A673 (cell line): Measurements from ENCODE around the gene ENTPD6. TPM values are rescaled to one million over a fixed set of nuclear protein-coding genes. Genes with fewer than 3 reads are reported as not detected.
"Not testable (repeated sequence)": the region's sequence is repeated elsewhere in the genome, so short reads cannot be mapped to it uniquely, and the experiment has no call there.

Source experiments
- BruUV-seq: library from RNA; stranded (reverse); fragments of 400-500 nt; replicated peaks from 2 replicates; lab custom pipeline; 2021; lab: Mats Ljungman, UMichigan
- CTCF ChIA-PET: fragments of 300-600 bp; sonication (Branson Sonifier 250); formaldehyde crosslinking; loops from one replicate; lab custom pipeline; 2022; ENCODE audit warnings: antibody characterized with exemption; lab: Charles Lee
- POLR2A ChIA-PET: fragments of 300-600 bp; sonication (Branson Sonifier 250); formaldehyde crosslinking; loops from one replicate; lab custom pipeline; 2022; ENCODE audit warnings: antibody characterized with exemption; ENCODE audit not compliant: low non-redundant PET; lab: Charles Lee
- DNase-seq: peaks from one replicate; pipeline ENCODE4 v3.0.0-alpha.2; 2015; ENCODE audit warnings: low spot score
- H3K27ac ChIP-seq: fragments of 200-600 bp; sonication (generic); 2 replicates; pipeline ENCODE4 v1.5.1; 2016; ENCODE audit warnings: mixed run types, low read depth, mild to moderate bottlenecking, mixed read lengths, antibody characterized with exemption, low read length; ENCODE audit not compliant: poor library complexity, severe bottlenecking
- H3K27me3 ChIP-seq: fragments of 200-600 bp; sonication (generic); replicated peaks from 2 replicates; pipeline ENCODE4 v1.6.1; 2017; ENCODE audit warnings: mixed run types, low read depth, mild to moderate bottlenecking, mixed read lengths, antibody characterized with exemption, low read length; ENCODE audit not compliant: insufficient read depth, poor library complexity
- H3K36me3 ChIP-seq: fragments of 200-600 bp; sonication (generic); 2 replicates; pipeline ENCODE4 v1.6.1; 2016; ENCODE audit warnings: mixed run types, mild to moderate bottlenecking, mixed read lengths, antibody characterized with exemption, low read length; ENCODE audit not compliant: insufficient read depth, poor library complexity, severe bottlenecking
- H3K4me1 ChIP-seq: fragments of 200-600 bp; sonication (generic); 2 replicates; pipeline ENCODE4 v1.6.1; 2017; ENCODE audit warnings: mixed run types, mild to moderate bottlenecking, mixed read lengths, antibody characterized with exemption, low read length; ENCODE audit not compliant: insufficient read depth, poor library complexity, severe bottlenecking
- H3K4me3 ChIP-seq: fragments of 200-600 bp; sonication (generic); 2 replicates; pipeline ENCODE4 v1.5.1; 2016; ENCODE audit warnings: low read depth, mixed run types, mild to moderate bottlenecking, mixed read lengths, low read length; ENCODE audit not compliant: poor library complexity, severe bottlenecking
- H3K9me3 ChIP-seq: fragments of 200-600 bp; sonication (generic); 2 replicates; pipeline ENCODE4 v1.6.1; 2016; ENCODE audit warnings: mixed run types, low read depth, mild to moderate bottlenecking, mixed read lengths, antibody characterized with exemption, low read length; ENCODE audit not compliant: poor library complexity, severe bottlenecking
- CTCF ChIP-seq: fragments of 300-800, 200-600 bp; sonication (generic); conservative IDR thresholded peaks from 2 replicates; pipeline ENCODE4 v1.5.1; 2017; ENCODE audit warnings: low read depth, mild to moderate bottlenecking, antibody characterized with exemption, low read length, moderate library complexity, mixed read lengths
- EZH2 ChIP-seq: fragments of 200-600 bp; sonication (generic); IDR thresholded peaks from 2 replicates; pipeline ENCODE4 v1.6.1; 2017; ENCODE audit warnings: borderline replicate concordance, low read depth, mild to moderate bottlenecking, mixed read lengths, antibody characterized with exemption, low read length; ENCODE audit not compliant: poor library complexity, severe bottlenecking
- intact Hi-C: fragments of 100-400 bp; cut with micrococcal nuclease; formaldehyde crosslinking; loops from one replicate; pipeline ENCODE4 v1.10.0; 2022; ENCODE audit not compliant: unreplicated experiment
- total RNA-seq: library from RNA; stranded (reverse); gene quantifications from 2 replicates; pipeline ENCODE4 v1.2.3, GENCODE V29; 2021

Gene ENTPD6
- total RNA-seq, 1 experiment from 2014 or later = 50.2 TPM

GRCh38 chr20:25160897-25161296, 34.6 kb upstream of the ENTPD6 start:
- H3K36me3 ChIP-seq = no peaks in the 10 kb centered on the region
- CTCF ChIA-PET = no interaction called here
- H3K9me3 ChIP-seq = no peaks in the 10 kb centered on the region
- H3K27me3 ChIP-seq = peaks cover 11% of the 10 kb centered on the region
- intact Hi-C loops = no loop called here
- H3K4me3 ChIP-seq = no peak overlapping the region
- no peaks in the 10 kb centered on the region for H3K4me1 ChIP-seq
- no peak for TF ChIP-seq EZH2
- no peak for TF ChIP-seq CTCF
- H3K27ac ChIP-seq = no peak overlapping the region
- no TSS peak for BruUV-seq
- POLR2A ChIA-PET = no interaction called here
- no peak for DNase-seq

DNA sequence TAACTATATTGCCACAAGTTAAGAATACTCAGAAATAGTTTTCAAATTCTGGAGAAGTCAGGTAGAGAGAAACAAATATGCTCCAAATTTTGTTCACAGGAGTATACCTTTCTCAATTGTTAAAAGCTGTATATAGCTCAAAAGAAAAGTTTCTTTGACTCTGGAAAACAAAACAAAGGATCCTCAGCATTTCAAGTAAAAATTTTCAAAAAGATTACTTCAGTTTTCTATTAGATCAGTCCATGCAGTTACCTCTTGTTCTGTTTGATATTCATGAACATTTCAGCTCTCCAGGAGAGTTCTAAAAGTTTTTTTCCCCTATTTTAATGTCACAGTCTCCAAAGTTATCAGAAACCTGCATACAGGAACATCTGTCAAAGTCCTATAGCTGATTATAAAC, 30.4 kb upstream of the ENTPD6 start:
- Histone ChIP-seq H3K9me3 (no peaks in the 10 kb centered on the region), H3K27me3 (peaks cover 10% of the 10 kb centered on the region), H3K4me3 (no peak overlapping the region), H3K4me1 (no peaks in the 10 kb centered on the region), H3K36me3 (no peaks in the 10 kb centered on the region), H3K27ac (no peak overlapping the region)
- intact Hi-C loops = no loop called here
- TF ChIP-seq CTCF = no peak
- no peak for TF ChIP-seq EZH2
- ChIA-PET POLR2A (no interaction called here), CTCF (no interaction called here)
- DNase-seq = no peak
- BruUV-seq = no TSS peak

GRCh38 chr20:25166105-25166782, 29.3 kb upstream of the ENTPD6 start:
- CTCF ChIA-PET, POLR2A ChIA-PET: not testable (repeated sequence)

DNA sequence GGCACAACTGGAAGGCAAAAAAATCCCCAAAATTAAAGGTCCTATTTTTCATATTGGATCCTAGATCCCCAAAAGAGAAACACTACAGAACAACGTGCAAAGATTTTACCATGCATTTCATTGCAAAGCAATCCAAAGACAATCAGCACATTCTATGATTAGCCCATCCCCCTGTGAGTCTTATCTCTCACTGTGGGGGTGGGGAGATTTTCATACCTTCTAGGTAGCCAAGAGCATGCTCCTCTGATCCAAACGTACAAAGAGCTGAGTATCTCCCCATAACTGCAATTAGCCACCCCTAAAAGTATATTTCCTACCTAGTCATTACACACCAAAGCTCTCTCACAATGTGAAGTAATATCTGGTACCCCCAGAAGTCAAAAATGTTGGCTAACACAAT, 22.2 kb upstream of the ENTPD6 start:
- H3K4me1 ChIP-seq = no peaks in the 10 kb centered on the region
- peaks cover 5% of the 10 kb centered on the region for H3K27me3 ChIP-seq
- ChIA-PET POLR2A (no interaction called here), CTCF (no interaction called here)
- no peaks in the 10 kb centered on the region for H3K36me3 ChIP-seq
- no peak overlapping the region for H3K4me3 ChIP-seq
- no TSS peak for BruUV-seq
- no peak for DNase-seq
- no peak for TF ChIP-seq EZH2
- TF ChIP-seq CTCF = no peak
- no peak overlapping the region for H3K27ac ChIP-seq
- H3K9me3 ChIP-seq = no peaks in the 10 kb centered on the region
- intact Hi-C loops = no loop called here

More at GRCh38 chr20:25166105-25166782, 29.3 kb upstream of the ENTPD6 start:
- BruUV-seq, H3K36me3 ChIP-seq, H3K27ac ChIP-seq, intact Hi-C loops, DNase-seq, H3K4me1 ChIP-seq, H3K9me3 ChIP-seq, H3K4me3 ChIP-seq, H3K27me3 ChIP-seq: not testable (repeated sequence)
